Placental epithelial cell (primary cell): Measurements from ENCODE around the gene PCLAF. TPM values are rescaled to one million over a fixed set of nuclear protein-coding genes. Genes with fewer than 3 reads are reported as not detected.

Experiments
- small RNA-seq: library from RNA; depleted of rRNA; stranded (forward); fragments of <200 nt; gene quantifications from one replicate; pipeline ENCODE3, GENCODE V24; 2012
- total RNA-seq: library from RNA; depleted of rRNA; stranded (reverse); fragments of >200 nt; gene quantifications from 2 replicates; pipeline ENCODE4 v1.2.3, GENCODE V29; 2012

Gene PCLAF, protein sequence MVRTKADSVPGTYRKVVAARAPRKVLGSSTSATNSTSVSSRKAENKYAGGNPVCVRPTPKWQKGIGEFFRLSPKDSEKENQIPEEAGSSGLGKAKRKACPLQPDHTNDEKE
- total RNA-seq: 16.1 and 26.2 TPM in 2 replicates

DNA sequence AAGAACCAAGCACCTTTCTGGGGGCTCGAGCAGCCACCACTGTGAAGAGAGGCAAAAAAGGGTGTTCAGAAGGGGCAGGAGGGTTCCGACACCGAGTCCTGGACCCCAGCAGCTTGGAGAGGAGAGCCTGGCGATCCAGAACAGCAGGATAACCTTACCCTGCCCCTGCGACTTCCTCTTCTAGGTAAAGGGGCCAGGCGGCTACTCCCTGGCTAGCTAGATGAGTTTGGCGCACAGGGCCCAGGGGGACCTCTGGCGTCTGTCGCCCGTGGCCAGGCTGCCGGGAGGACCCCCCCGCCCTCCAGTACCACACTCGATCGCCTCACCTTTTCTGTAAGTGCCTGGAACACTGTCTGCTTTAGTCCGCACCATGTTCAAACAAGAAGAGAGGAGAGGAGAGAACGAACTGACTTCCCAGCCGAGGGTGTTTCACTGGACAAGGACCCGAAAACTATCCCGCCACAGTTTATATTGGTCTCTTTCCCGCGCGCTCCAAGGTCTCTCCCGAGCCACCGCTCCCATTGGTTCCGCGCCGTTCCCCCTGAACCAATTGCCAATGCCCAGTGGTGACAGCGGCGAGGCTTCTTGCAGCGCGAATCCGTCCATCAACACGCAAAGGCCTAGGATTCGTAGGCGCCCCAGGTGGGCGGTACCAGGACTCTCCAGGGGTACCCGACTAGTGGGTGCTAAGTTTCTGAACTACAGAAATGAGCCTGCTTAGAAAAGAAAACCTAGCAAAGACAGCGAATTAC is at the start of gene PCLAF:
PCLAF (minus strand) TSS at position 442 of the 752 bp plus-strand sequence; CDS start at position 372, 70 bp downstream.

DNA sequence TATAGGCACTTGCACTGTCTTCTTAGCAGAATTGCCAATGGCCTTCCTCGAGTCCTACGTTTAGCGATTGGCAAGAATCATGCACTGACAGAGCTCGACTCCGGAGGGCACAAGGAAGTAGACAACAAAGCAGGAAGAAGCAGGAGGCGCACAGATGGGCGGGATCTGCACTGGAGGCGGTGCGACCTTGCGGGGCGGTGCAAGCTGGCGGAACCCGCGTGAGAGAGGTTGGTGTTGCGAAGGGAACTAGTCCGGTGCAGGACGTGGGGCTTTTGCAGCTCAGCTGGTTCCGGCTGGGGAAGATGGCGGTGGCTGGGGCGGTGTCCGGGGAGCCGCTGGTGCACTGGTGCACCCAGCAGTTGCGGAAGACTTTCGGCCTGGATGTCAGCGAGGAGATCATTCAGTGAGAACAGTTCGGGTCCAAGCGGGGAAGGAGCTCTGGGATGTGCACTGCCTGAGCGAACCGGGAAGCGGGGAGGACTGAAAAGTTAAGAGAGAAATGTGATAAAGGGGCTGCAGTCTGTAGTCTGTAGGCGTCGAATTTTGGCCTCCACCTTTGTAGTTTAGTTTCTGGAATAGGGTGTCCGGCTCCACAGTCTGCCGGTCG is 6.4 kb upstream of the PCLAF start, which contains the start of gene TRIP4:
TRIP4 (plus strand) TSS at position 275 of the 607 bp plus-strand sequence; CDS start at position 303, 28 bp downstream.

DNA sequence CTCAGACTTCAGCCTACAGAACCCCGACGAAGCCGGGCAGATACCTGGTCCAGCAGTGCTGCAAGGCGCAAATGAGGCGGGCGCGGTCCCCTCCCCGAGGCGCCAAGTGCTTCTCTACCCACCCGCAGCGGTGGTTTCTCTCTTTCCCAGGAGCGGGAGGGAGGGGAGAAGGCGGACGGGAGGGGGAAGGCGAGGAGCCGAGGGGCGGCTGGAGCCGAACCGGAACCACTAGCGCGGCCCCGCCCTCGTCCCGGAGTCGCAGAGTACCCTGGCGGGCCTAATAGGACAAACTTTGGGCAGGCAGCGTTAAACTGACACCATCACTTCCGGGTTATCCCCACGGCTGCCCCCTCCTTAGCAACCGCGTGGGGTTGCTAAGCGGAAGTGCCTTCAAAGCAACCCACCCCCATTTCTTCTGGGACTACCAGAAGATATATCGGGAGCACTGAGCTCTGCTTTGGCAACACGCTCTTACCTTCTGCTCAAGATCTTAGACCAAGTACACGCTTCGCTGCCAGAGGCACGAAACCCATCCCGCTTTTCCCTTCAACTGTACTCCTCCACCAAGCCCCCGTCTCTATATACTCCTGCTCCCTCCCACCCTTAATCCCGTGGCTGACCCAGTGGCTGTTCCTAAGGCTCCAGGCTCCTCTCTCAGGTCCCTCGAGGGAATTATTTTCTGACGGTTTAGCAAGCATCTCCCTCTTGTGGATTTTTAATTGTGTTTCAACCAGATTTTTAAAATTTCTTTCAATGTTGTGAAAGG is 25.1 kb downstream of the PCLAF start, which contains the start of gene CSNK1G1:
CSNK1G1 (minus strand) TSS at position 230 of the 766 bp plus-strand sequence. CDS start 55,674 bp downstream, outside the sequence.

Small RNA genes lying within 50 kb of the gene (small RNA-seq; reads per million reads assigned to genes)
- not detected for gene RF00554

Other genes starting within 250 kb of the PCLAF start
- gene SNX22, start 229.7 kb downstream of the PCLAF start, total RNA-seq: 0.39 TPM in 1 of 2 replicates, not detected in the other
- gene PPIB, start 218.4 kb downstream of the PCLAF start, total RNA-seq: 709 and 933 TPM in 2 replicates
- gene CSNK1G1, start 25.3 kb downstream of the PCLAF start, total RNA-seq: 25.5 and 29.4 TPM in 2 replicates
- 11.0 and 13.3 TPM in 2 replicates for gene TRIP4, start 6.4 kb upstream of the PCLAF start, total RNA-seq
- gene ZNF609, start 79.1 kb upstream of the PCLAF start, total RNA-seq: 17.0 and 24.7 TPM in 2 replicates